Gastrocnemius medialis (tissue), 4 donors: ENCODE results near the gene TIMP3.

Experiments
- POLR2A ChIP-seq, 2 donors: fragments of 450-650 bp; IDR thresholded peaks; one replicate each; pipeline ENCODE4 v1.6.1; 2017; ENCODE audit warnings: antibody characterized with exemption in 2 of 2, mild to moderate bottlenecking in 2 of 2, moderate library complexity in 2 of 2
- TF ChIP-seq, protein P1 (sequence below), 5 experiments: fragments of 450-650 bp in 3 of 5; fragments of 200-600 bp in 2 of 5; sonication (generic) in 2 of 5; IDR thresholded peaks in 4 of 5; conservative IDR thresholded peaks in 1 of 5; 1 replicate in 4 of 5; 2 replicates in 1 of 5; pipeline ENCODE4 v1.5.1; 2016 to 2019; ENCODE audit warnings: antibody characterized with exemption in 5 of 5, mild to moderate bottlenecking in 3 of 5, moderate library complexity in 3 of 5

GRCh38 chr22:32853662-32854061, 52.2 kb downstream of the TIMP3 start:
- TF ChIP-seq, protein P1, sequence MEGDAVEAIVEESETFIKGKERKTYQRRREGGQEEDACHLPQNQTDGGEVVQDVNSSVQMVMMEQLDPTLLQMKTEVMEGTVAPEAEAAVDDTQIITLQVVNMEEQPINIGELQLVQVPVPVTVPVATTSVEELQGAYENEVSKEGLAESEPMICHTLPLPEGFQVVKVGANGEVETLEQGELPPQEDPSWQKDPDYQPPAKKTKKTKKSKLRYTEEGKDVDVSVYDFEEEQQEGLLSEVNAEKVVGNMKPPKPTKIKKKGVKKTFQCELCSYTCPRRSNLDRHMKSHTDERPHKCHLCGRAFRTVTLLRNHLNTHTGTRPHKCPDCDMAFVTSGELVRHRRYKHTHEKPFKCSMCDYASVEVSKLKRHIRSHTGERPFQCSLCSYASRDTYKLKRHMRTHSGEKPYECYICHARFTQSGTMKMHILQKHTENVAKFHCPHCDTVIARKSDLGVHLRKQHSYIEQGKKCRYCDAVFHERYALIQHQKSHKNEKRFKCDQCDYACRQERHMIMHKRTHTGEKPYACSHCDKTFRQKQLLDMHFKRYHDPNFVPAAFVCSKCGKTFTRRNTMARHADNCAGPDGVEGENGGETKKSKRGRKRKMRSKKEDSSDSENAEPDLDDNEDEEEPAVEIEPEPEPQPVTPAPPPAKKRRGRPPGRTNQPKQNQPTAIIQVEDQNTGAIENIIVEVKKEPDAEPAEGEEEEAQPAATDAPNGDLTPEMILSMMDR (IDR thresholded peaks at IDR 0.05 in 4 of 5, conservative IDR thresholded peaks at IDR 0.05 in 1 of 5) = no peak
- no peak for TF ChIP-seq POLR2A (IDR thresholded peaks at IDR 0.05)
